GM21576 (cell line): ENCODE measurements around the gene CD68.
"Not testable (repeated sequence)": the region's sequence is repeated elsewhere in the genome, so short reads cannot be mapped to it uniquely, and the experiment has no call there.

Source experiments
- ATAC-seq: cut with Tn5 transposase; IDR thresholded peaks from one replicate; pipeline ENCODE4 v1.9.1; 2021; ENCODE audit warnings: mild to moderate bottlenecking, moderate library complexity; ENCODE audit not compliant: unreplicated experiment

The CD68 gene

GRCh38 chr17:7606280-7606679 is 26.8 kb downstream of the CD68 start:
- no peak for ATAC-seq

GRCh38 chr17:7610641-7611040 is 31.2 kb downstream of the CD68 start:
- no peak for ATAC-seq

GRCh38 chr17:7611635-7612293 is 32.3 kb downstream of the CD68 start:
- ATAC-seq, result no peak

- no peak for ATAC-seq
Observed at GRCh38 chr17:7612294-7612640, 32.8 kb downstream of the CD68 start.

- ATAC-seq, result peak; percentile 1
Observed at GRCh38 chr17:7613769-7614424, 34.5 kb downstream of the CD68 start.

GRCh38 chr17:7614425-7615264 is 35.2 kb downstream of the CD68 start, which contains the start of gene FXR2:
TSS of gene FXR2 (minus strand) at chr17:7614897. CDS start at chr17:7614532, 365 bp downstream.
- ATAC-seq, result peak; percentile 80

- ATAC-seq, result no peak
Observed at GRCh38 chr17:7615265-7615747, 35.9 kb downstream of the CD68 start.

GRCh38 chr17:7618608-7619007 is 39.2 kb downstream of the CD68 start:
- ATAC-seq, result no peak

GRCh38 chr17:7620835-7621234 is 41.4 kb downstream of the CD68 start:
- no peak for ATAC-seq

- ATAC-seq, result no peak
Observed at GRCh38 chr17:7623661-7624060, 44.2 kb downstream of the CD68 start.

- not testable (repeated sequence) for ATAC-seq
Observed at GRCh38 chr17:7625749-7626148, 46.3 kb downstream of the CD68 start.

- ATAC-seq, result no peak
Observed at GRCh38 chr17:7626307-7626706, 46.9 kb downstream of the CD68 start.

- ATAC-seq, result no peak
Observed at GRCh38 chr17:7626956-7627249, 47.5 kb downstream of the CD68 start.

- ATAC-seq, result peak; percentile 84
Observed at GRCh38 chr17:7627250-7628121, 48.0 kb downstream of the CD68 start, which contains the start of gene SAT2. TSS of gene SAT2 (minus strand) at chr17:7627821. CDS start at chr17:7627635, 186 bp downstream.

- ATAC-seq, result no peak
Observed at GRCh38 chr17:7629939-7630571, 50.6 kb downstream of the CD68 start, which contains the start of gene SHBG. TSS of gene SHBG (plus strand) at chr17:7630135. CDS start at chr17:7630173, 38 bp downstream.
